GM12864 (cell line): ENCODE results near the gene NAPG.
"Not testable (repeated sequence)": the region's sequence is repeated elsewhere in the genome, so short reads cannot be mapped to it uniquely, and the experiment has no call there.

Source experiments
- DNase-seq: peaks from one replicate; pipeline ENCODE4 v3.0.0-alpha.2; 2011; ENCODE audit warnings: low read depth
- H3K4me3 ChIP-seq: 2 replicates; pipeline ENCODE4 v1.5.1; 2011; ENCODE audit warnings: mild to moderate bottlenecking, low read depth, low read length, control low read depth
- TF ChIP-seq, protein P1 (sequence below): IDR thresholded peaks from 2 replicates; pipeline ENCODE4 v1.5.1; 2011; ENCODE audit warnings: low read depth, mild to moderate bottlenecking, moderate library complexity, low read length, control low read depth, inconsistent platforms; ENCODE audit errors: missing control alignments

NAPG gene

GRCh38 chr18:10495936-10496335, 29.9 kb upstream of the NAPG start:
- DNase-seq: no peak
- no peak overlapping the region for H3K4me3 ChIP-seq
- TF ChIP-seq, protein P1, sequence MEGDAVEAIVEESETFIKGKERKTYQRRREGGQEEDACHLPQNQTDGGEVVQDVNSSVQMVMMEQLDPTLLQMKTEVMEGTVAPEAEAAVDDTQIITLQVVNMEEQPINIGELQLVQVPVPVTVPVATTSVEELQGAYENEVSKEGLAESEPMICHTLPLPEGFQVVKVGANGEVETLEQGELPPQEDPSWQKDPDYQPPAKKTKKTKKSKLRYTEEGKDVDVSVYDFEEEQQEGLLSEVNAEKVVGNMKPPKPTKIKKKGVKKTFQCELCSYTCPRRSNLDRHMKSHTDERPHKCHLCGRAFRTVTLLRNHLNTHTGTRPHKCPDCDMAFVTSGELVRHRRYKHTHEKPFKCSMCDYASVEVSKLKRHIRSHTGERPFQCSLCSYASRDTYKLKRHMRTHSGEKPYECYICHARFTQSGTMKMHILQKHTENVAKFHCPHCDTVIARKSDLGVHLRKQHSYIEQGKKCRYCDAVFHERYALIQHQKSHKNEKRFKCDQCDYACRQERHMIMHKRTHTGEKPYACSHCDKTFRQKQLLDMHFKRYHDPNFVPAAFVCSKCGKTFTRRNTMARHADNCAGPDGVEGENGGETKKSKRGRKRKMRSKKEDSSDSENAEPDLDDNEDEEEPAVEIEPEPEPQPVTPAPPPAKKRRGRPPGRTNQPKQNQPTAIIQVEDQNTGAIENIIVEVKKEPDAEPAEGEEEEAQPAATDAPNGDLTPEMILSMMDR: no peak

DNA sequence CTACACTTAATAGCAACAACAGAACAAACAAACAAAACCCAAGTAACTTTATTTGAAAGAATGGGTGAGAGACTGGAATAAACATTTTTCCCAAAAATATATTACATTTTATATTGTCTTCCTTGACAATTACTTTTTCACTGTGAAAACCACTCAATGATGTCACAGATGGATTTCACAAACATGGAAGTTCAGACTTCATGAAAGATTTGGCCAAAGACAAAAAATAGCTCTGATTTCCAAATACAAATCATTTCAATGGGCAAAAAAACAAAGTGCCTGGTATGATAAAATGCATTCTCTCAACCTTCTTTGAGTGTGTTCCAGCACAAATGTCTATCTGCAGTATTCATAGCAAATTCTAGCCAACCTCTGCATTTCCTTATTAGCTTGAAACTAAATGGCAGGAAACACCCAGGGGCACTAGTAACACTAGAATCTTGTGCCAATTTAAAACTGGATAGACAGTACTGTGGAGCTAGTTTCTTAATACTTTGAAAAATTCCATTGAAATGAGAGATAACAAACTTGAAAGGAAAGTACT, 28.5 kb upstream of the NAPG start:
- H3K4me3 ChIP-seq: no peak overlapping the region
- TF ChIP-seq, protein P1: no peak
- no peak for DNase-seq

- H3K4me3 ChIP-seq: no peak overlapping the region
- DNase-seq: no peak
- TF ChIP-seq, protein P1: no peak
Observed at GRCh38 chr18:10499230-10499629, 26.6 kb upstream of the NAPG start.

DNA sequence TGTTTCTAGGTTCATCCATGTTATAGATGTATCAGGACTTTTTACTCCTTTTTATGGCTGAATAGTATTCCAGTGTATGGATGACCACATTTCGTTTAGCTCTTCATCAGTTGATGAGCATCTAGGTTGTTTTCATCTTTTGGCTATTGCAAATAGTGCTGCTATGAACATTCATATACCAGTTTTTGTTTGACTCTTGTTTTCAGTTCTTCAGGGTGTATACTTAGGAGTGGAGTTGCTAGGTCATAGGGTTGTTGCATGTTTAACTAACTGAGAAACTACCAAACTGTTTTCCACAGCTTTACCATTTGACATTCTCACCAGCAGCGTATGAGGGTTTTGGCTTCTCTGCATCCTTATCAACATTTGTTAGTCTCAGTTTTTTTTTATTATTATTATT, 25.8 kb upstream of the NAPG start:
- no peak for DNase-seq
- TF ChIP-seq, protein P1: no peak
- H3K4me3 ChIP-seq: no peak overlapping the region

- no peak for DNase-seq
- no peak overlapping the region for H3K4me3 ChIP-seq
- TF ChIP-seq, protein P1: no peak
Observed at GRCh38 chr18:10504723-10505122, 21.1 kb upstream of the NAPG start.

DNA sequence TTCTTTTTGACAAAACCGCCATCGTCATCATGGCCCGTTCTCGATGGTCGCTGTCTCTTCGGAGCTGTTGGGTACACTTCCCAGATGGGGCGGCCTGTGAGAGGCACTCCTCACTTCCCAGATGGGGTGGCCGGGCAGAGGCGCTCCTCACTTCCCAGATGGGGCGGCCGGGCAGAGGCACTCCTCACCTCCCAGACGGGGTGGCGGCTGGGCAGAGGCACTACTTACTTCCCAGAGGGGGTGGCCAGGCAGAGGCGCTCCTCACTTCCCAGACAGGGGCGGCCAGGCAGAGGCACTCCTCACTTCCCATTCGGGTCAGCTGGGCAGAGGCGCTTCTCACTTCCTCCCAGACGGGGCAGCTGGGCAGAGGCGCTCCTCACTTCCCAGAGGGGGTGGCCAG, 19.9 kb upstream of the NAPG start:
- not testable (repeated sequence) for H3K4me3 ChIP-seq, DNase-seq

GRCh38 chr18:10508591-10508990, 17.2 kb upstream of the NAPG start:
- H3K4me3 ChIP-seq: no peak overlapping the region
- TF ChIP-seq, protein P1: no peak
- DNase-seq: no peak
